A673 (cell line): ENCODE results near the gene KCNF1. TPM values are rescaled to one million over a fixed set of nuclear protein-coding genes. Genes with fewer than 3 reads are reported as not detected.
A peak's percentile ranks its signal among the peaks of the same experiment; 100 is the strongest.

ENCODE experiments used
- BruUV-seq: library from RNA; stranded (reverse); fragments of 400-500 nt; replicated peaks from 2 replicates; lab custom pipeline; 2021; lab: Mats Ljungman, UMichigan
- CTCF ChIA-PET: fragments of 300-600 bp; sonication (Branson Sonifier 250); formaldehyde crosslinking; loops from one replicate; lab custom pipeline; 2022; ENCODE audit warnings: antibody characterized with exemption; lab: Charles Lee
- POLR2A ChIA-PET: fragments of 300-600 bp; sonication (Branson Sonifier 250); formaldehyde crosslinking; loops from one replicate; lab custom pipeline; 2022; ENCODE audit warnings: antibody characterized with exemption; ENCODE audit not compliant: low non-redundant PET; lab: Charles Lee
- DNase-seq: peaks from one replicate; pipeline ENCODE4 v3.0.0-alpha.2; 2015; ENCODE audit warnings: low spot score
- H3K27ac ChIP-seq: fragments of 200-600 bp; sonication (generic); 2 replicates; pipeline ENCODE4 v1.5.1; 2016; ENCODE audit warnings: mixed run types, low read depth, mild to moderate bottlenecking, mixed read lengths, antibody characterized with exemption, low read length; ENCODE audit not compliant: poor library complexity, severe bottlenecking
- H3K27me3 ChIP-seq: fragments of 200-600 bp; sonication (generic); replicated peaks from 2 replicates; pipeline ENCODE4 v1.6.1; 2017; ENCODE audit warnings: mixed run types, low read depth, mild to moderate bottlenecking, mixed read lengths, antibody characterized with exemption, low read length; ENCODE audit not compliant: insufficient read depth, poor library complexity
- H3K36me3 ChIP-seq: fragments of 200-600 bp; sonication (generic); 2 replicates; pipeline ENCODE4 v1.6.1; 2016; ENCODE audit warnings: mixed run types, mild to moderate bottlenecking, mixed read lengths, antibody characterized with exemption, low read length; ENCODE audit not compliant: insufficient read depth, poor library complexity, severe bottlenecking
- H3K4me1 ChIP-seq: fragments of 200-600 bp; sonication (generic); 2 replicates; pipeline ENCODE4 v1.6.1; 2017; ENCODE audit warnings: mixed run types, mild to moderate bottlenecking, mixed read lengths, antibody characterized with exemption, low read length; ENCODE audit not compliant: insufficient read depth, poor library complexity, severe bottlenecking
- H3K4me3 ChIP-seq: fragments of 200-600 bp; sonication (generic); 2 replicates; pipeline ENCODE4 v1.5.1; 2016; ENCODE audit warnings: low read depth, mixed run types, mild to moderate bottlenecking, mixed read lengths, low read length; ENCODE audit not compliant: poor library complexity, severe bottlenecking
- H3K9me3 ChIP-seq: fragments of 200-600 bp; sonication (generic); 2 replicates; pipeline ENCODE4 v1.6.1; 2016; ENCODE audit warnings: mixed run types, low read depth, mild to moderate bottlenecking, mixed read lengths, antibody characterized with exemption, low read length; ENCODE audit not compliant: poor library complexity, severe bottlenecking
- CTCF ChIP-seq: fragments of 300-800, 200-600 bp; sonication (generic); conservative IDR thresholded peaks from 2 replicates; pipeline ENCODE4 v1.5.1; 2017; ENCODE audit warnings: low read depth, mild to moderate bottlenecking, antibody characterized with exemption, low read length, moderate library complexity, mixed read lengths
- EZH2 ChIP-seq: fragments of 200-600 bp; sonication (generic); IDR thresholded peaks from 2 replicates; pipeline ENCODE4 v1.6.1; 2017; ENCODE audit warnings: borderline replicate concordance, low read depth, mild to moderate bottlenecking, mixed read lengths, antibody characterized with exemption, low read length; ENCODE audit not compliant: poor library complexity, severe bottlenecking
- intact Hi-C: fragments of 100-400 bp; cut with micrococcal nuclease; formaldehyde crosslinking; loops from one replicate; pipeline ENCODE4 v1.10.0; 2022; ENCODE audit not compliant: unreplicated experiment
- total RNA-seq: library from RNA; stranded (reverse); gene quantifications from 2 replicates; pipeline ENCODE4 v1.2.3, GENCODE V29; 2021

Gene KCNF1
- total RNA-seq, 1 experiment from 2014 or later, result 0.32 TPM

DNA sequence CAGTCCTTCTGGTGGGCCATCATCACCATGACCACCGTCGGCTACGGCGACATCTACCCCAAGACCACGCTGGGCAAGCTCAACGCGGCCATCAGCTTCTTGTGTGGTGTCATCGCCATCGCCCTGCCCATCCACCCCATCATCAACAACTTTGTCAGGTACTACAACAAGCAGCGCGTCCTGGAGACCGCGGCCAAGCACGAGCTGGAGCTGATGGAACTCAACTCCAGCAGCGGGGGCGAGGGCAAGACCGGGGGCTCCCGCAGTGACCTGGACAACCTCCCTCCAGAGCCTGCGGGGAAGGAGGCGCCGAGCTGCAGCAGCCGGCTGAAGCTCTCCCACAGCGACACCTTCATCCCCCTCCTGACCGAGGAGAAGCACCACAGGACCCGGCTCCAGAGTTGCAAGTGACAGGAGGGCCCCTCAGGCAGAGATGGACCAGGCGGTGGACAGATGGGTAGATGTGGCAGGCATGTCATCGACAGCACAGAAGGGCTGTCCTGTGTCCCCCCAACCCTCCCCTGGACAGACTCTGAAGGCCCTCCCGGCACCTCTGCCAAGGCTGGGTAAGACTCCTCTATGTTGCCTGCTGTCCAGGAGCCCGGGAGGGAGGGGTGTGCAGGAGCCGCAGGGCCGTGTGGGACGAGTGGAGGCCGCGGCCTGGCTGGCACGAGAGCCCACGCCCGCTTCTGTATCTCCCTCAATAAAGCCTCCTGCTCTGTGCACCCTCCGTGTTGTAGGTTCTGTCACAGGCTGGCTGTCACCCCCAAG, 2.0 kb downstream of the KCNF1 start:
- Histone ChIP-seq H3K4me3 (no peak overlapping the region), H3K27me3 (peaks cover 6% of the 10 kb centered on the region), H3K36me3 (no peaks in the 10 kb centered on the region), H3K27ac (no peak overlapping the region), H3K4me1 (peaks cover 4% of the 10 kb centered on the region), H3K9me3 (no peaks in the 10 kb centered on the region)
- intact Hi-C loops, result loop anchor here (5.0 to 10.0 kb wide), 2 partner anchors 81 to 211 kb away; no protein-coding TSS in a partner anchor
- ChIA-PET CTCF (interaction anchor here (0.5 to 1.1 kb wide), 2 partner anchors 81 to 163 kb away, joined by 4 to 6 read pairs; no protein-coding TSS in a partner anchor), POLR2A (no interaction called here)
- BruUV-seq, result no TSS peak
- no peak for DNase-seq
- no peak for TF ChIP-seq EZH2
- no peak for TF ChIP-seq CTCF

DNA sequence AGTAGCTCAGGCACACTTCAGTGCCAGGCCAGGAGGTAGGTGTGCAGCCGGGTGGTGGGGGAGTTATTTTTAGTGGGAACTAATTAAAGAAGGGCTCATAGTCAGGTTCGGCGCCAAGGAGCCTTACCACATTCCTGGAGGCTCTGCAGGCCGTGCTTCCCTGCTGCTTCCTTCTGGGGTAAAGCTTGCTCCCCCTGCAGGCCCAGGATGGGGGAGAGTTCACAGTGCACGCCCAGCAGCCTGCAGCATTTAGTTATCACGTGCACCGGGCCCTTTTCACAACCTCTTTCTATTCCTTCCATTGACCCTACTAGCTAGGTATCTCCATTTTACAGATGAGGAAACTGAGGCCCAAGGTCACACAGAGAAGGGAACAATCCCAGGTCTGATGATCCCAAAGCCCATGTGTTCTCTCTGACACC, 2.5 kb downstream of the KCNF1 start:
- peak; percentile 67 for DNase-seq
- Histone ChIP-seq H3K4me3 (no peak overlapping the region), H3K27ac (no peak overlapping the region), H3K36me3 (no peaks in the 10 kb centered on the region), H3K27me3 (peaks cover 6% of the 10 kb centered on the region), H3K9me3 (no peaks in the 10 kb centered on the region), H3K4me1 (peaks cover 3% of the 10 kb centered on the region)
- ChIA-PET CTCF (interaction anchor here (1.1 kb wide), 1 partner anchor 82 kb away, joined by 4 read pairs; no protein-coding TSS in a partner anchor), POLR2A (no interaction called here)
- no TSS peak for BruUV-seq
- TF ChIP-seq EZH2, result no peak
- TF ChIP-seq CTCF, result peak; percentile 62
- intact Hi-C loops, result loop anchor here (5.0 to 10.0 kb wide), 2 partner anchors 82 to 211 kb away; no protein-coding TSS in a partner anchor

DNA sequence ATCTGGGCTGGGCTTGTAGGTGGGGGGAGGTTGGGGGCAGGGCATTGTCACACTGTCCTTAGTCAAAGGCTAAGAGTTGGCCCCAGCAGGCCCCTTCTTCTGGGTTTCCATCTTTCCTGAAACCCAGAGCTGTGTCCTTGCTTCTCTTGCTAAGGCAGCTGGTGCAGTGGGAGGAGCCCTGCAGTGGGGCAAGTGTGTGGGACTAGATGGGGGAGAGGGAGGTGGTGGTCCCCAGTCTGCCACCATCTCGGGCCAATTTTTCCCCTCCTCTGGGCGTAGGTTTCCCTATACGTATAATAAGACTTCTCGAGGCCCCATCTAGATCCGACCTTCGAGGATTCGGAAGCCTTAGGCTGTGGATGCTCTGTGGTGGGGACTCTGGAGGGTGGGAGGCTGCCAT, 3.5 kb downstream of the KCNF1 start:
- H3K4me3 ChIP-seq, result no peak overlapping the region
- TF ChIP-seq CTCF (no peak), EZH2 (no peak)
- intact Hi-C loops, result loop anchor here (10.0 kb wide), 1 partner anchor 210 kb away; no protein-coding TSS in a partner anchor
- H3K36me3 ChIP-seq, result no peaks in the 10 kb centered on the region
- H3K4me1 ChIP-seq, result no peaks in the 10 kb centered on the region
- POLR2A ChIA-PET, result no interaction called here
- DNase-seq, result no peak
- CTCF ChIA-PET, result interaction anchor here (0.7 kb wide), 1 partner anchor 83 kb away, joined by 4 read pairs; no protein-coding TSS in a partner anchor
- peaks cover 6% of the 10 kb centered on the region for H3K27me3 ChIP-seq
- no peak overlapping the region for H3K27ac ChIP-seq
- H3K9me3 ChIP-seq, result no peaks in the 10 kb centered on the region
- BruUV-seq, result no TSS peak
